Heart left ventricle (tissue), 16 donors: ENCODE measurements around the gene FNDC3B. TPM values are rescaled to one million over a fixed set of nuclear protein-coding genes. Genes with fewer than 3 reads are reported as not detected.

Experiments
- ATAC-seq, 4 donors: fragments of 200-7000 bp; cut with Tn5 transposase; one replicate each; pipeline ENCODE4 v1.9.1; 2020 to 2022; ENCODE audit warnings: moderate library complexity in 4 of 4, mild to moderate bottlenecking in 3 of 4, moderate number of reproducible peaks in 1 of 4
- DNase-seq, 5 donors: peaks; one replicate each; pipeline ENCODE4 v3.0.0-alpha.2; 2020
- H3K27ac ChIP-seq, 12 donors: fragments of 200-600 bp; sonication (generic) in 4 of 12; one replicate each; pipeline versions ENCODE4 v1.5.0 to v1.8.0; 2016 to 2022; ENCODE audit warnings: mild to moderate bottlenecking in 2 of 12
- H3K27me3 ChIP-seq, 9 donors: fragments of 200-600 bp; sonication (generic) in 2 of 9; one replicate each; pipeline versions ENCODE4 v1.5.1 to v1.8.0; 2016 to 2022; ENCODE audit warnings: mild to moderate bottlenecking in 3 of 9
- H3K36me3 ChIP-seq, 9 donors: fragments of 200-600 bp; sonication (generic) in 2 of 9; one replicate each; pipeline versions ENCODE4 v1.5.0 to v1.8.0; 2018 to 2022; ENCODE audit warnings: mild to moderate bottlenecking in 2 of 9
- H3K4me1 ChIP-seq, 12 donors: fragments of 200-600 bp; sonication (generic) in 4 of 12; one replicate each; pipeline versions ENCODE4 v1.5.0 to v1.8.0; 2016 to 2022; ENCODE audit warnings: mild to moderate bottlenecking in 3 of 12
- H3K4me3 ChIP-seq, 12 donors: fragments of 200-600 bp; sonication (generic) in 4 of 12; one replicate each; pipeline versions ENCODE4 v1.5.0 to v1.8.0; 2017 to 2022; ENCODE audit warnings: mild to moderate bottlenecking in 9 of 12, moderate library complexity in 4 of 12
- H3K9me3 ChIP-seq, 12 donors: fragments of 200-600 bp; sonication (generic) in 4 of 12; one replicate each; pipeline versions ENCODE4 v1.5.0 to v1.8.0; 2016 to 2022; ENCODE audit warnings: mild to moderate bottlenecking in 1 of 12
- CTCF ChIP-seq, 12 donors: fragments of 200-600 bp; sonication (generic) in 4 of 12; IDR thresholded peaks; one replicate each; pipeline versions ENCODE4 v1.5.0 to v1.8.0; 2018 to 2022; ENCODE audit warnings: antibody characterized with exemption in 12 of 12, mild to moderate bottlenecking in 5 of 12
- POLR2A ChIP-seq, 2 donors: fragments of 450-650 bp; IDR thresholded peaks; one replicate each; pipeline ENCODE4 v1.6.1; 2017; ENCODE audit warnings: antibody characterized with exemption in 2 of 2, mild to moderate bottlenecking in 2 of 2, moderate library complexity in 2 of 2
- WGBS, 4 donors: extraction: QIAGEN DNeasy Blood & Tissue Kit in 2 of 4; methylation state at CpG; one replicate each; pipeline versions ENCODE4 v1.1.5 to v1.1.7; 2013 to 2018; 5-methylcytosine and 5-hydroxymethylcytosine counted together
- intact Hi-C, 10 donors: fragments of 100-400 bp; cut with DNase I; formaldehyde crosslinking; loops; one replicate each; pipeline versions ENCODE4 v1.11.1 to v1.14.2; 2022
- polyA plus RNA-seq, 2 donors: library from polyadenylated mRNA; stranded (reverse); fragments of 200-250 nt; gene quantifications; one replicate each; pipeline ENCODE4 v1.2.3, GENCODE V29; 2013
- total RNA-seq, 9 donors: library from RNA; depleted of rRNA in 2 of 9; stranded (reverse); fragments of >200 nt in 2 of 9; fragmentation: NEBNext Ultra II Directional in 3 of 9; extraction: Animal tissue kit (Norgen Biotek cat#: 25700) in 3 of 9; gene quantifications; one replicate each; pipeline versions ENCODE4 v1.1.0 to v1.2.4, GENCODE V29; 2016 to 2023
- donor health status: ischemic (EF 13 %, LVEDD 7.1; RV severe dilation, severe dysfunction).
- donor health status: healthy with polysubstance abuse.
- donor health status: DM: no; HTN: yes; CAD: no.
- donor health status: DM: no; HTN: no; CAD: no.
- donor health status: ischemic (EF 25% LVEDD 6.9; RV normal size, moderate dysfunction).
- donor health status: ischemic (EF 25% LVEDD 5.7; RV mildly dilated, moderate dysfunction).
- donor health status: healthy.
- donor health status: DM: yes; HTN: yes; CAD: no.
- donor health status: ischemic (EF 35%, LVEDD 5.7; RV mildly dilated, moderate dysfunction).
- donor health status: nonischemic (EF 11% LVEDD 7.7; RV severe dilation, severe dysfunction).
- donor health status: DM: yes; HTN: yes; CAD: no.
- donor health status: PGD.
- donor health status: ischemic (EF 29% LVEDD 5.4; RV normal size, mild dysfunction).
- donor health status: nonischemic (EF 23%, LVEDD 6.1; RV moderate dilation, normal function).

Gene FNDC3B
- total and polyA plus RNA-seq, 11 donors, result 9.4 to 113 (median 68.2) TPM

- Histone ChIP-seq H3K9me3 (no peaks in the 10 kb centered on the region), H3K27me3 (no peaks in the 10 kb centered on the region), H3K4me3 (no peak overlapping the region), H3K36me3 (peaks cover 0 to 7% (median 0%) of the 10 kb centered on the region in 9 donors), H3K4me1 (peaks cover 0 to 48% (median 11%) of the 10 kb centered on the region in 12 donors), H3K27ac (no peak overlapping the region)
- intact Hi-C loops, result no loop called here
- ATAC-seq, result no peak
- TF ChIP-seq CTCF (IDR thresholded peaks at IDR 0.05), result no peak
- no peak for TF ChIP-seq POLR2A (IDR thresholded peaks at IDR 0.05)
- WGBS, 4 donors, result 95 to 97% (median 96%) methylated on average over 3 of the region's 3 CpGs
- no peak for DNase-seq
Measured at GRCh38 chr3:172190980-172191379, 151.6 kb downstream of the FNDC3B start.

GRCh38 chr3:172191629-172192028 is 152.3 kb downstream of the FNDC3B start:
- 93 to 98% (median 96%) methylated on average over 4 of the region's 4 CpGs for WGBS, 4 donors
- Histone ChIP-seq H3K9me3 (no peaks in the 10 kb centered on the region), H3K27ac (no peak overlapping the region), H3K4me3 (no peak overlapping the region), H3K4me1 (peaks cover 0 to 41% (median 11%) of the 10 kb centered on the region in 12 donors), H3K27me3 (no peaks in the 10 kb centered on the region), H3K36me3 (peaks cover 0 to 7% (median 0%) of the 10 kb centered on the region in 9 donors)
- no peak for DNase-seq
- intact Hi-C loops, result no loop called here
- TF ChIP-seq POLR2A (IDR thresholded peaks at IDR 0.05), result no peak
- no peak for TF ChIP-seq CTCF (IDR thresholded peaks at IDR 0.05)
- ATAC-seq, result no peak

- ATAC-seq (no peak), DNase-seq (no peak)
- H3K27ac ChIP-seq, result peak overlapping the region in 1 of 12 donors; percentile 15
- H3K27me3 ChIP-seq, result no peaks in the 10 kb centered on the region
- intact Hi-C loops, result no loop called here
- no peak overlapping the region for H3K4me3 ChIP-seq
- H3K4me1 ChIP-seq, result peaks cover 0 to 41% (median 11%) of the 10 kb centered on the region in 12 donors
- peaks cover 0 to 7% (median 0%) of the 10 kb centered on the region in 9 donors for H3K36me3 ChIP-seq
- WGBS, 4 donors, result 57 to 72% (median 66%) methylated on average over 3 of the region's 3 CpGs
- H3K9me3 ChIP-seq, result no peaks in the 10 kb centered on the region
- TF ChIP-seq POLR2A (IDR thresholded peaks at IDR 0.05) (no peak), CTCF (IDR thresholded peaks at IDR 0.05) (no peak)
Measured at GRCh38 chr3:172192830-172193415, 153.5 kb downstream of the FNDC3B start.

- no peaks in the 10 kb centered on the region for H3K27me3 ChIP-seq
- intact Hi-C loops, result no loop called here
- ATAC-seq (no peak), DNase-seq (no peak)
- no peak overlapping the region for H3K27ac ChIP-seq
- peaks cover 0 to 7% (median 0%) of the 10 kb centered on the region in 9 donors for H3K36me3 ChIP-seq
- 85 to 100% (median 96%) methylated on average over 1 of the region's 1 CpG for WGBS, 4 donors
- TF ChIP-seq CTCF (IDR thresholded peaks at IDR 0.05) (no peak), POLR2A (IDR thresholded peaks at IDR 0.05) (no peak)
- H3K4me3 ChIP-seq, result no peak overlapping the region
- no peaks in the 10 kb centered on the region for H3K9me3 ChIP-seq
- H3K4me1 ChIP-seq, result peaks cover 0 to 41% (median 11%) of the 10 kb centered on the region in 12 donors
Measured at GRCh38 chr3:172193436-172193835, 154.1 kb downstream of the FNDC3B start.
